DND-41 (cell line): ENCODE results near the gene SKAP1.

Source experiments
- ATAC-seq: fragments of 200-7000 bp; cut with Tn5 transposase; 3 replicates; pipeline ENCODE4 v1.9.1; 2021; ENCODE audit warnings: low read depth; ENCODE audit not compliant: insufficient read depth
- DNase-seq: peaks from one replicate; pipeline ENCODE4 v3.0.0-alpha.2; 2020
- H2AFZ ChIP-seq: 2 replicates; pipeline ENCODE4 v1.6.0; 2012; ENCODE audit warnings: low read depth, low read length
- H3K27ac ChIP-seq: 2 replicates; pipeline ENCODE4 v1.5.1; 2012; ENCODE audit warnings: low read length, inconsistent platforms
- H3K27me3 ChIP-seq: fragments of 200-600 bp; sonication (generic); 2 replicates; pipeline ENCODE4 v1.6.0; 2012; ENCODE audit warnings: low read length, mild to moderate bottlenecking, inconsistent platforms; ENCODE audit not compliant: insufficient read depth, poor library complexity
- H3K36me3 ChIP-seq: 2 replicates; pipeline ENCODE4 v1.5.1; 2012; ENCODE audit warnings: low read length, inconsistent platforms; ENCODE audit not compliant: insufficient read depth
- H3K4me1 ChIP-seq: 2 replicates; pipeline ENCODE4 v1.5.1; 2012; ENCODE audit warnings: mild to moderate bottlenecking, low read length; ENCODE audit not compliant: insufficient read depth
- H3K4me2 ChIP-seq: 2 replicates; pipeline ENCODE4 v1.6.0; 2012; ENCODE audit warnings: mild to moderate bottlenecking, moderate library complexity, low read length, inconsistent platforms; ENCODE audit not compliant: insufficient read depth
- H3K4me3 ChIP-seq, 2 experiments: fragments of 200-600 bp in 1 of 2; shearing (Covaris generic) in 1 of 2; 2 replicates each; pipeline ENCODE4 v1.5.1; 2012 to 2016; ENCODE audit warnings: inconsistent platforms in 2 of 2, low read length in 2 of 2, mild to moderate bottlenecking in 2 of 2, low read depth in 1 of 2, moderate library complexity in 1 of 2
- H3K79me2 ChIP-seq: 2 replicates; pipeline ENCODE4 v1.6.0; 2012; ENCODE audit warnings: low read length, inconsistent platforms; ENCODE audit not compliant: insufficient read depth
- H3K9ac ChIP-seq: 2 replicates; pipeline ENCODE4 v1.6.0; 2012; ENCODE audit warnings: low read depth, mild to moderate bottlenecking, inconsistent platforms, low read length, moderate library complexity
- H3K9me3 ChIP-seq: 2 replicates; pipeline ENCODE4 v1.5.1; 2012; ENCODE audit warnings: low read length, moderate library complexity, mild to moderate bottlenecking, inconsistent platforms; ENCODE audit not compliant: insufficient read depth, severe bottlenecking
- H4K20me1 ChIP-seq: 2 replicates; pipeline ENCODE4 v1.6.0; 2012; ENCODE audit warnings: low read length; ENCODE audit not compliant: insufficient read depth
- EZH2 ChIP-seq: IDR thresholded peaks from 3 replicates; pipeline ENCODE4 v1.6.1; 2012; ENCODE audit warnings: borderline replicate concordance, low read depth, mild to moderate bottlenecking, moderate library complexity, low read length, inconsistent platforms; ENCODE audit not compliant: severe bottlenecking
- TF ChIP-seq, protein P1 (sequence below): IDR thresholded peaks from 2 replicates; pipeline ENCODE4 v1.5.1; 2012; ENCODE audit warnings: borderline replicate concordance, low read length, moderate library complexity, mild to moderate bottlenecking; ENCODE audit not compliant: poor library complexity, severe bottlenecking; ENCODE audit errors: extremely low read depth

Gene SKAP1

DNA sequence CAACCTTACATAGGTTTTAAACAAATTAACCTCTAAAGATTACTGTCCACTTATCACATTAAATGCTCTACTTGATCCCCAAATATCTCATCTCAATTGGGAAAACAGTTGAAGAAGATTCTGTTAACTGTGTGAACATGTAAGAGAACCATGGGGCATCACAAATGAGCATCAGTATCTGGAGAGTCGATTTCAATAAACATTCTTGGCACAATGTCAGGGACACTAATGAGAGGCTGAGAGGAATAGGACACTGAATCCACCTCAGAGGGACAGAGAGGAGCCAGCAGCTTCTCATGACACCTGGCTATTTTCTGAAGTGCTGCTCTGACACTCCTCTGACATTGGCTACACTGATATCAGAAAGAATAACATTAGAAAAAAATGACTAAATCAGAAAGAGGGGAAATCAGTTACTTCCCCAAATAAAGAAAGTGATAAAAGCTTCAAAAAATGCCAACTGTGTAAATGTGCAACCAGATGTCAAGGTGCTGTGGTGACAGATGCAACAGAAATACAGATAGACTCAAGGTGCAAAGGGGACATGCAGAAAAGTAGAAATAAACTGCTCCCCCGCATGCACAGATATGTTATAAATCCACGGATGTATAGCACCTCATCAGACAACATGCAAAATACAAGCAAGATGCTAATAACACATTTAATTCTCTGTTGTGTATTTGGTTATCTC lies 255.0 kb downstream of the SKAP1 start:
- TF ChIP-seq, protein P1, sequence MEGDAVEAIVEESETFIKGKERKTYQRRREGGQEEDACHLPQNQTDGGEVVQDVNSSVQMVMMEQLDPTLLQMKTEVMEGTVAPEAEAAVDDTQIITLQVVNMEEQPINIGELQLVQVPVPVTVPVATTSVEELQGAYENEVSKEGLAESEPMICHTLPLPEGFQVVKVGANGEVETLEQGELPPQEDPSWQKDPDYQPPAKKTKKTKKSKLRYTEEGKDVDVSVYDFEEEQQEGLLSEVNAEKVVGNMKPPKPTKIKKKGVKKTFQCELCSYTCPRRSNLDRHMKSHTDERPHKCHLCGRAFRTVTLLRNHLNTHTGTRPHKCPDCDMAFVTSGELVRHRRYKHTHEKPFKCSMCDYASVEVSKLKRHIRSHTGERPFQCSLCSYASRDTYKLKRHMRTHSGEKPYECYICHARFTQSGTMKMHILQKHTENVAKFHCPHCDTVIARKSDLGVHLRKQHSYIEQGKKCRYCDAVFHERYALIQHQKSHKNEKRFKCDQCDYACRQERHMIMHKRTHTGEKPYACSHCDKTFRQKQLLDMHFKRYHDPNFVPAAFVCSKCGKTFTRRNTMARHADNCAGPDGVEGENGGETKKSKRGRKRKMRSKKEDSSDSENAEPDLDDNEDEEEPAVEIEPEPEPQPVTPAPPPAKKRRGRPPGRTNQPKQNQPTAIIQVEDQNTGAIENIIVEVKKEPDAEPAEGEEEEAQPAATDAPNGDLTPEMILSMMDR = no peak
- TF ChIP-seq EZH2 = no peak
- Histone ChIP-seq H4K20me1 (no peaks in the 10 kb centered on the region; the same call in 1 of the 2 replicates), H3K4me2 (no peak overlapping the region), H3K9me3 (no peaks in the 10 kb centered on the region), H3K4me3 (no peak overlapping the region), H2AFZ (no peak overlapping the region), H3K27me3 (peaks cover 27% of the 10 kb centered on the region), H3K4me1 (no peaks in the 10 kb centered on the region), H3K9ac (no peak overlapping the region), H3K27ac (no peak overlapping the region), H3K79me2 (no peaks in the 10 kb centered on the region), H3K36me3 (no peaks in the 10 kb centered on the region)
- DNase-seq (no peak), ATAC-seq (no peak)

DNA sequence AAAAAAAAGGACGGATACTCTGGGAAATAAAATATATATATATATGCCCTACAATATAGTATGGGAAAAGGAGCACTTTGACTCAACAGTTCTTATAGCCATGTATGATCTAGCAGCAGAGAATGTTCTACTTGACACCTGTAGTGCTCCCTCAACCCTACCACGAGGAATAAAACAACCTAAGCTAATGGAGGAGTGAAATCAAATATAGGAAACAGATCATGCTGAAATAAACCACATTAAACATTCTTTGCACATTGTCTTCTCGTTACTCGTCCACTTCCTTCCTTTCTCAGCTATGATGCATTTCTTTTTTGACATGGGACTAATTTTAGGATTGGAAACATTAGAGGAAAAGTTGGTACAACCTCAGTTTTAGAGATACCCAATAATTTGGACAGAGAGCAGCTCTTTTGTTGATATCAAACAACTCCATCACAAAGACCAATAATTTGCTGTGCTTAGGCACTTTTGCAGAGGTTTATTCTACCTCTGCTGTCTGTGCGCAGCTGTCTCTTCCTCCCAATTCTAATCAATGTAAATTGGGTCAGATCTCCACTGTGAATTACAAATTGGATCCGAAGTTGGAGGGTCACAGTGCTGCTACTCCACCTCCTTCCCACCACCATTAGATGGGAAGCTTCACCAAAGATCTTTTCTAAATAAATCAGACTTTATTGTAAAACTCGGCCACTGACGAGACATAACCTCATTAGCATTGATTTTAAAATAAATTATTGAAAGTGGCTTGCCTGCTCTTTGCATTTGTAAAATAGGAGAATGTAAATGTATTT lies 256.6 kb downstream of the SKAP1 start:
- Histone ChIP-seq H3K4me3 (no peak overlapping the region), H3K27me3 (peaks cover 25% of the 10 kb centered on the region), H4K20me1 (no peaks in the 10 kb centered on the region; the same call in 1 of the 2 replicates), H3K27ac (no peak overlapping the region), H3K9me3 (no peaks in the 10 kb centered on the region), H3K4me2 (no peak overlapping the region), H3K79me2 (no peaks in the 10 kb centered on the region), H2AFZ (no peak overlapping the region), H3K36me3 (no peaks in the 10 kb centered on the region), H3K4me1 (no peaks in the 10 kb centered on the region), H3K9ac (no peak overlapping the region)
- ATAC-seq = no peak
- no peak for DNase-seq
- TF ChIP-seq, protein P1 = no peak
- no peak for TF ChIP-seq EZH2

DNA sequence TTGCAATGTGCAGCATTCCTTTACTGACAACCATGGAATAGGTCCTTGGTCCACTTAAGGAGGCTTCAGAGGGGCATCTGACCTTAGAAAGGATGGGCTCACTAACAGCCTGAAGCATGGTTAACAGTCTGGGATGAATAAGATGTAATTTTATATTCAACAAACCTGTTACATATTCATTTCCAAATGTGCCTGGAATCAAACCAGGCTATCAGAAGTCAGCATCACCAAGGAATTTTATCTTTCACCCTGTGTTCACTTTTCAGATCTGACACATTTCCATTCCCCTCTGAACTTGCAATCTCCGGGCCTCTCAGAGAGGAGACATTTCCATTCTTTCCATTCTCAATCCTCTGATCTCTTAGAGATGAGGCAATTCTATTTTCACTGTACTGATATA lies 260.1 kb downstream of the SKAP1 start:
- TF ChIP-seq, protein P1 = no peak
- no peak for TF ChIP-seq EZH2
- Histone ChIP-seq H2AFZ (no peak overlapping the region), H3K4me2 (no peak overlapping the region), H3K79me2 (no peaks in the 10 kb centered on the region), H3K9ac (no peak overlapping the region), H4K20me1 (no peaks in the 10 kb centered on the region; the same call in 1 of the 2 replicates), H3K36me3 (no peaks in the 10 kb centered on the region), H3K27me3 (peaks cover 33% of the 10 kb centered on the region), H3K4me1 (no peaks in the 10 kb centered on the region), H3K27ac (no peak overlapping the region), H3K4me3 (no peak overlapping the region), H3K9me3 (no peaks in the 10 kb centered on the region)
- no peak for ATAC-seq
- no peak for DNase-seq
